Measurements from ENCODE around the gene PDCL2. TPM values are rescaled to one million over a fixed set of nuclear protein-coding genes. Genes with fewer than 3 reads are reported as not detected.
A peak's percentile ranks its signal among the peaks of the same experiment; 100 is the strongest.

PDCL2 gene
- total and polyA plus RNA-seq, 9 of the 15 experiments (the other 6 are each of a cell fraction or from before 2014, with no cell fraction given): 0.62 to 2.5 (median 1.2) TPM

- TF ChIP-seq THRA (IDR thresholded peaks at IDR 0.05) (no peak), PURB (CRISPR knock-in tag; IDR thresholded peaks at IDR 0.05; ENCODE audit: low read depth) (no peak), DACH1 (IDR thresholded peaks at IDR 0.05; ENCODE audit: partially characterized antibody) (peak; percentile 95), KAT7 (CRISPR knock-in tag; IDR thresholded peaks at IDR 0.05; ENCODE audit: borderline replicate concordance) (no peak), ETS1 (conservative IDR thresholded peaks at IDR 0.05; ENCODE audit: control insufficient read depth, low read depth, low read length) (no peak), POU5F1 (IDR thresholded peaks at IDR 0.05; ENCODE audit: borderline replicate concordance, low read depth, low read length, partially characterized antibody) (no peak), ZNF785 (CRISPR knock-in tag; IDR thresholded peaks at IDR 0.05) (no peak), JUN (IDR thresholded peaks at IDR 0.05; ENCODE audit: borderline replicate concordance, low read depth, low read length) (no peak), JUN (CRISPR knock-in tag; IDR thresholded peaks at IDR 0.05; ENCODE audit: borderline replicate concordance) (no peak), U2AF1 (optimal IDR thresholded peaks at IDR 0.05; ENCODE audit: low read depth, low read length) (no peak), TCF15 (CRISPR knock-in tag; IDR thresholded peaks at IDR 0.05) (no peak), CEBPB (tag; IDR thresholded peaks at IDR 0.05) (peak; percentile 75), JUND (IDR thresholded peaks at IDR 0.05; ENCODE audit: borderline replicate concordance, low read depth, low read length) (0 out of 2 replicates have a peak, but pooled peaks have one; percentile 28), JUND (tag; IDR thresholded peaks at IDR 0.05; ENCODE audit: borderline replicate concordance, low read depth, low read length) (no peak), ATF4 (CRISPR knock-in tag; IDR thresholded peaks at IDR 0.05) (no peak), CBX5 (IDR thresholded peaks at IDR 0.05; ENCODE audit: borderline replicate concordance, low read depth) (no peak), FOXJ3 (CRISPR knock-in tag; IDR thresholded peaks at IDR 0.05) (no peak), ETV6 (IDR thresholded peaks at IDR 0.05; ENCODE audit: borderline replicate concordance in 1 of 2, low read depth in 2 of 2, low read length in 1 of 2) (no peak), ETV6 (CRISPR knock-in tag; IDR thresholded peaks at IDR 0.05; ENCODE audit: borderline replicate concordance) (no peak), ADNP (tag; IDR thresholded peaks at IDR 0.05) (0 out of 2 replicates have a peak, but pooled peaks have one; percentile 30), DEAF1 (CRISPR knock-in tag; IDR thresholded peaks at IDR 0.05) (no peak; the same call in 1 of the 2 replicates), TAF7 (tag; IDR thresholded peaks at IDR 0.05) (no peak), FOXP1 (CRISPR knock-in tag; IDR thresholded peaks at IDR 0.05) (no peak)
Measured at GRCh38 chr4:55543858-55544257, 48.2 kb downstream of the PDCL2 start (continued).

Data from K562 (cell line).